8988T (cell line): ENCODE results near the gene TXNL4A.
A peak's percentile ranks its signal among the peaks of the same experiment; 100 is the strongest.
"Not testable (repeated sequence)": the region's sequence is repeated elsewhere in the genome, so short reads cannot be mapped to it uniquely, and the experiment has no call there.

ENCODE experiments used
- DNase-seq: peaks from one replicate; pipeline ENCODE4 v3.0.0; 2011

Gene TXNL4A

GRCh38 chr18:79988451-79989194 is at the start of gene TXNL4A:
Gene TXNL4A, minus strand, starts transcription at chr18:79988563. Its CDS starts 171 bp downstream, at chr18:79988392.
- DNase-seq = no peak

- no peak for DNase-seq
These were observed 48.9 kb upstream of the TXNL4A start for GRCh38 chr18:80037300-80037699.

GRCh38 chr18:80035997-80036396 is 47.6 kb upstream of the TXNL4A start:
- DNase-seq = no peak

- no peak for DNase-seq
These were observed 46.6 kb upstream of the TXNL4A start for GRCh38 chr18:80034852-80035406.

- DNase-seq = peak; percentile 57
These were observed 45.9 kb upstream of the TXNL4A start, which contains the start of gene RBFA for GRCh38 chr18:80034068-80034851. Gene RBFA, plus strand, starts transcription at chr18:80034434. Its CDS starts 62 bp downstream, at chr18:80034496.

GRCh38 chr18:80033181-80034067 is 45.1 kb upstream of the TXNL4A start:
- DNase-seq = peak; percentile 40

- no peak for DNase-seq
These were observed 41.3 kb upstream of the TXNL4A start for GRCh38 chr18:80029690-80030089.

- DNase-seq = not testable (repeated sequence)
These were observed 39.4 kb upstream of the TXNL4A start for GRCh38 chr18:80027719-80028118.

- DNase-seq = no peak
These were observed 38.0 kb upstream of the TXNL4A start for GRCh38 chr18:80026363-80026762.

GRCh38 chr18:80023173-80023572 is 34.8 kb upstream of the TXNL4A start:
- no peak for DNase-seq

GRCh38 chr18:80022613-80023012 is 34.2 kb upstream of the TXNL4A start:
- DNase-seq = no peak

- DNase-seq = no peak
These were observed 24.4 kb upstream of the TXNL4A start for GRCh38 chr18:80012714-80013113.

GRCh38 chr18:80011496-80012137 is 23.3 kb upstream of the TXNL4A start:
- not testable (repeated sequence) for DNase-seq

GRCh38 chr18:80010551-80010906 is 22.2 kb upstream of the TXNL4A start:
- DNase-seq = no peak

GRCh38 chr18:80009661-80010550 is 21.5 kb upstream of the TXNL4A start:
- DNase-seq = peak; percentile 8

- DNase-seq = no peak
These were observed 18.4 kb upstream of the TXNL4A start for GRCh38 chr18:80006724-80007123.

GRCh38 chr18:80004600-80005342 is 16.4 kb upstream of the TXNL4A start:
- no peak for DNase-seq

GRCh38 chr18:80002468-80002867 is 14.1 kb upstream of the TXNL4A start:
- DNase-seq = no peak

- no peak for DNase-seq
These were observed 12.5 kb upstream of the TXNL4A start for GRCh38 chr18:80000877-80001276.

- DNase-seq = not testable (repeated sequence)
These were observed 11.3 kb upstream of the TXNL4A start for GRCh38 chr18:79999701-80000100.
